Lung microvascular endothelial cell (primary cell): ENCODE results near the gene HTR3B. TPM values are rescaled to one million over a fixed set of nuclear protein-coding genes. Genes with fewer than 3 reads are reported as not detected.
"Not testable (repeated sequence)": the region's sequence is repeated elsewhere in the genome, so short reads cannot be mapped to it uniquely, and the experiment has no call there.

Experiments
- DNase-seq, 2 donors: peaks; one replicate each; pipeline versions ENCODE4 v3.0.0 to v3.0.0-alpha.2; 2010; ENCODE audit warnings: low read depth in 2 of 2
- total RNA-seq: library from RNA; depleted of rRNA; stranded (reverse); fragments of >200 nt; gene quantifications from 2 replicates; pipeline ENCODE4 v1.2.1, GENCODE V29; 2014

The HTR3B gene
- total RNA-seq, 1 donor from 2014 or later: not detected

DNA sequence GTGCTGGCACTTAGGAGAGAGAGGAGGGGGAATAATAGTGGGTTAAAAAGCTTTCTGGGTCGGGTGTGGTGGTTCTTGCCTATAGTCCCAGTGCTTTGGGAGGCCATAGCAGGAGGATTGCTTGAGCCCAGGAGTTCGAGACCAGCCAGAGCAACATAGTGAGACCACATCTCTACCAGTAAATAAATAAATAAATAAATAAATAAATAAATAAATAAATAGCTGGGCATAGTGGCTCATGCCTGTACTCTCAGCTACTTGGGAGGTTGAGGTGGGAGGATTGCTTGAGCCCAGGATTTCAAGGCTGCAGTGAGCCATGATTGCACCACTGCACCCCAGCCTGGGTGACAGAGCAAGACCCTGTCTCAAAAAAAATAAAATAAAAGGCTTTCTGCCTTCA lies 41.6 kb downstream of the HTR3B start:
- not testable (repeated sequence) for DNase-seq

- no peak for DNase-seq
Measured at GRCh38 chr11:113947994-113948393, 43.4 kb downstream of the HTR3B start.

DNA sequence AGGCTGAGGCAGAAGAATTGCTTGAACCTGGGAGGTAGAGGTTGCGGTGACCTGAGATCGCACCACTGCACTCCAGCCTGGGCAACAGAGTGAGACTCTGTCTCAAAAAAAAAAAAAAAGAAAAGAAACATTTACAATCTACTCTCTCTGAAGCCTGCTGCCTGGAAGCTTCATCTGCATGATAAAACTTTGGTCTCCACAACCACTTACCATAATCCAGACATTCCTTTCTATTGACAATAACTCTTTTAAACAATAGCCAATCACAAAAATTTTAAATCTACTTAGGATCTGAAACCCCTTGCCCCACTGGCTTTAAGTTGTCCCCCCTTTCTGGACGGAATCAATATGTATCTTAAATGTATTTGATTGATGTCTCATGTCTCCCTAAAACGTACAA lies 45.3 kb downstream of the HTR3B start:
- no peak for DNase-seq

- no peak for DNase-seq
Measured at GRCh38 chr11:113951537-113951936, 46.9 kb downstream of the HTR3B start.

DNA sequence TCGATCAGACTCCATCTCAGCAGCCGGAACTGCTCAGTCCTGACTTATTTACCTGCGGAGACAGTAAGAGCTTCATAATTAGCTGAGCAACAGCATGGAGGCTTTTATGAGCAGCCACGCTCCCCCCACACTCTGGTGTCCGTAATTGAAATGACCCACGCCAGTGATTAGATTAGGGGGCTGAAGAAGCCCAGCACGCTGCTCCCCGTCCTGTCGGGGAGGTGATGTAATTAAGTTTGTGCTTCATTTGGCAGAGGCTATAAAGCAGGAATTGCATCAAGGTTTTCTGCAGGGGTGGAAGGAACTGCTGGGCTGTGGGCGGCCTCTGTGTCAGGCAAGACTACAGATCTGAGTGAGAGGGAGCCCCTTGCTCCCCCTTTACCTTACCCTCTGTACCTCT lies 47.5 kb downstream of the HTR3B start:
- DNase-seq: no peak

DNA sequence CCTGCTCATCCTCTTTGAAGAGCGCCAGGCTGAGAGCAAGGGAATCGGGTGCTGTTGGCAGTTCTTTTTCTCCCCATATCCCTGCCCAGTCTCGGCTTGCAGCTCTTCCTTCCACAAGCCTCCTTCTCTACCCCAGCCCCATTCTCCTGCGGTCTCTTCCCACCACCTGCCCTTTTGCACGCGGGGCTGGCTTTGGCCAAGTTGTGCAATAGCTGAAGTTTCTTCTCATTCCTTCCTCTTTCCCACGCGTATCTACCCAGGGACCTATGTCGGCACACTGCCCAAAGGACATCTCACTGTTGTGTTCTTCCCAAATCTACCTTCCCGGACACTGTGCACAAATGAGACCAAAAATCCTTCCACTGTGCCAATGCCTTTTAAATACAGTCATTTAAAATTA lies 48.0 kb downstream of the HTR3B start:
- no peak for DNase-seq

DNA sequence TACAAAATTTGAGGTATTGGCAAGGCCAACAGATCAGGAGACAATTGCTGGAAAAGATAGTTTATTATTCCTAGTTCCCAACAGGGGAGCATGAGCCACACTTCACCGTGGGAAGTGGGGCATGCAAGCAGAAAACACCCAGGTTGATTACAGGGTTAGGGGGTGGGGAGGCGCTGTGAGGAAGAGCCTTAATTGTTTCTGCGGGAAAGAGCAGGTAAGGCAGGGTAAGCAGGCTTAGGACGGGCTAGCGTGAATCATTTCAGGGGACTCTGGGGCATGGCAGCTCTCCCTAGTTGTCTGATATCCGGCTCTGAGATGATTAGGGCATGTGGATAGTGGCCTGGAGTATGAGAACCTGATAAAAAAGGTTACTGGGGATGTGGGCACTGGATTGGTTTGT lies 49.6 kb downstream of the HTR3B start:
- DNase-seq: no peak

- no peak for DNase-seq
Measured at GRCh38 chr11:113956986-113957385, 52.4 kb downstream of the HTR3B start.

GRCh38 chr11:113960702-113961330 lies 56.2 kb downstream of the HTR3B start:
- no peak for DNase-seq

DNA sequence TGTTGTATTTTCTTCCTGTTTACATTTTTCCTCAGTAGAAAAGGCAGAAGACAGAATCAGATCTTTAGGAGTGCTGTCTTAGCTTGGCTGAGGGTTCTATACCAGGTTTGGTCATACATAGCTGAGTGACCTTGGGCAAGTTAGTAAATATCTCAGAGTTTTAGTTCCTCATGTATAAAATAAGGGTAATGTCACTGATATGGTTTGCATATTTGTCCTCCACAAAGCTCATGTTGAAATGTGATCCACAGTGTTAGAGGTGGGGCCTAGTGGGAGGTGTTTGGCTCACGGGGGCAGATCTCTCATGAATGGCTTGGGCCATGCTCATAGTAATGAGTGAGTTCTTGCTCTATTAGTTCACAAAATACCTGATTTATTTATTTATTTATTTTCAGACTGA lies 62.8 kb downstream of the HTR3B start:
- DNase-seq: no peak

GRCh38 chr11:113971506-113972195 lies 67.1 kb downstream of the HTR3B start:
- DNase-seq: no peak

- DNase-seq: peak; percentile 12 to 23
Measured at GRCh38 chr11:113974741-113975470, 70.3 kb downstream of the HTR3B start, which contains the start of gene HTR3A. Gene HTR3A, plus strand, starts transcription at chr11:113975108. Its CDS starts 218 bp downstream, at chr11:113975326.

DNA sequence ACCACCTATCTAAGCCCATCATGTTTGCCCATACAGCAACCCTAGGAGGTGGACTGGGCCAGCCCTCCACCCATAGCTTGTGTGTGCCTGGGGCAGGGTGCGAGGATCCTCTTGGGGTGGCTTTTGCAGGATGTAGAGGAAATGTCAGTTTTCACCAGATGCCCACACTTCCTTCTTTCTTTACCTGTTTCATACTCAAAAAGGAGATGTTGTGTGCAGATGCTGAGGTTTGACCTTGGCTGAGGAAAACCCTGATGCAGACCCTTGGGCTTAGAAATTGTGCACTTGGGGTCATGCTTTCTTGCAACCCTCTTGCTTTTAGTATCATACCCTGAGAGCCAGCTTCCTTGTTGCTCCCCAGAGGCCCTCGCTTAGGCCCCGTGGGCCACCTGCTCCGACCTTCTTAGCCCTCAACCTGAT lies 72.5 kb downstream of the HTR3B start:
- no peak for DNase-seq

DNA sequence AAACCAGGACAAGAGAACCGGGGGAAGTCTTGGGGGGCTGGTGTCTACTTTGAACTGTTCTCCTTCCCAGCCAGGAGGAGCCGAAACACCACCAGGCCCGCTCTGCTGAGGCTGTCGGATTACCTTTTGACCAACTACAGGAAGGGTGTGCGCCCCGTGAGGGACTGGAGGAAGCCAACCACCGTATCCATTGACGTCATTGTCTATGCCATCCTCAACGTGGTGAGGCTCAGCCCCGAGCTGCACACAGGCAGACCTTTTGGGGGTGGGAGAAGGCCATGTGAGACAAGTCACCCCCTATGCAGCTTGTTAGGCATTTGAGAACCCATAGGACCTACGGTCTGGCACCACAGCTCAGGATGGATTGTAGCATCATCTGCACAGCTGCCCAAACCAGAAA lies 73.1 kb downstream of the HTR3B start:
- DNase-seq: no peak

- DNase-seq: no peak
Measured at GRCh38 chr11:113979431-113979830, 74.8 kb downstream of the HTR3B start.

- DNase-seq: no peak
Measured at GRCh38 chr11:113980785-113981184, 76.2 kb downstream of the HTR3B start.

DNA sequence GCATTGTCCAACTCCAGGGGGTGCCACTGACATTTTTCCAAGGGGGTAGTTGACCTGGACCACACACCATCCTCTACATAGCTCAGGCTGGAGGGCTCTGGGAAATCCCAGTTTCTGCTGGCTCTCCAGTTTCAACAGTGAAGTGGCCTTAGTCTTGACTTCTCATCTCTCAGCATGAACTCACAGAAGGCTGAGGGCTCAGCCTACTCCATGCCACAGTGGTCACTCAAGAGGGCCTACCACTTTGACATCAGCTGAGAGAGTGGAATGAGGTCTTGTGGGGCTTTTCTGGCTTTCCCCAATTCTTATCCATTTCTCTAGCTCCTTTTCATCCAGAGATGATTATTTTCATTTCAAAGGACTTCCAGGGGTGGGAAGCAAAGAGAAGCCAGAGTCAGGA lies 77.7 kb downstream of the HTR3B start:
- no peak for DNase-seq

- DNase-seq: no peak
Measured at GRCh38 chr11:113984781-113985180, 80.2 kb downstream of the HTR3B start.

DNA sequence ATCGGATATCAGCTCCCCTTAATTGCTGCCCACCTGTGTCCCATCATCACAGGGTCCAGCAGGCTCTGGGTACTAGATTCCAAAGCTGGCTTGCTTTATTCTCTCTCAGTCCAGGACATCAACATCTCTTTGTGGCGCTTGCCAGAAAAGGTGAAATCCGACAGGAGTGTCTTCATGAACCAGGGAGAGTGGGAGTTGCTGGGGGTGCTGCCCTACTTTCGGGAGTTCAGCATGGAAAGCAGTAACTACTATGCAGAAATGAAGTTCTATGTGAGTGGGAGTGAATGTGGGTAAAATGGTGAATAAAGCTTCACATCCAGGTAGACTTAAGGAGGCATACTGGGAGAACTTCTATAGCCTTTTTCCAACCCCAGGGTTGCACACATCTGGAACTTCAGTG lies 81.3 kb downstream of the HTR3B start:
- DNase-seq: no peak

DNA sequence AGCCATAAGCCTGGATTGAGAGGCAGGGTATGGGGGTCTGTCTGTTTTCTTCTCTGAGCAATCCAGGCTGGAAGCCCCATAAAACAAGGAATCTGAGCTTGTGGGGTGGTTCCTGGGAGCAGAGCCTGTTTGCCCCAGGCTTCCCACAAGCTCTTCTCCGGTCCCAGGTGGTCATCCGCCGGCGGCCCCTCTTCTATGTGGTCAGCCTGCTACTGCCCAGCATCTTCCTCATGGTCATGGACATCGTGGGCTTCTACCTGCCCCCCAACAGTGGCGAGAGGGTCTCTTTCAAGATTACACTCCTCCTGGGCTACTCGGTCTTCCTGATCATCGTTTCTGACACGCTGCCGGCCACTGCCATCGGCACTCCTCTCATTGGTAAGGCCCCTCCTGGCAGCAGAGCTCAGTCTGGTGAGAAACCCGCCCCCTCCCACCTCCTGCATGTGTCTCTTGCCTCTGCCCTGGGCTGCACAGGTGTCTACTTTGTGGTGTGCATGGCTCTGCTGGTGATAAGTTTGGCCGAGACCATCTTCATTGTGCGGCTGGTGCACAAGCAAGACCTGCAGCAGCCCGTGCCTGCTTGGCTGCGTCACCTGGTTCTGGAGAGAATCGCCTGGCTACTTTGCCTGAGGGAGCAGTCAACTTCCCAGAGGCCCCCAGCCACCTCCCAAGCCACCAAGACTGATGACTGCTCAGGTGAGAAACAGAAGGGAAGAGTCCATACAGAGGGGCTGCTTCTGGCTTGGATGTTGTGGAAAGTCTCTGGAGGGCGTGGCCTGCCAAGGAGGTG lies 82.0 kb downstream of the HTR3B start:
- no peak for DNase-seq

GRCh38 chr11:113989381-113989780 lies 84.8 kb downstream of the HTR3B start:
- DNase-seq: no peak

DNA sequence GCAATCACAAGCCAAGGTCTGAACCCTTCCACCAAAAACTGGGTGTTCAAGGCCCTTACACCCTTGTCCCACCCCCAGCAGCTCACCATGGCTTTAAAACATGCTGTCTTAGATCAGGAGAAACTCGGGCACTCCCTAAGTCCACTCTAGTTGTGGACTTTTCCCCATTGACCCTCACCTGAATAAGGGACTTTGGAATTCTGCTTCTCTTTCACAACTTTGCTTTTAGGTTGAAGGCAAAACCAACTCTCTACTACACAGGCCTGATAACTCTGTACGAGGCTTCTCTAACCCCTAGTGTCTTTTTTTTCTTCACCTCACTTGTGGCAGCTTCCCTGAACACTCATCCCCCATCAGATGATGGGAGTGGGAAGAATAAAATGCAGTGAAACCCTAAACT lies 85.3 kb downstream of the HTR3B start:
- DNase-seq: no peak
